NCI-H2107 treated with DMSO at 0.1 percent for 48 hours (cell line): ENCODE measurements around the gene ZNF22.

Experiments
- DNase-seq: peaks from one replicate; lab custom pipeline; 2025; ENCODE audit not compliant: unreplicated experiment; lab: John Stamatoyannopoulos, UW

The ZNF22 gene

DNA sequence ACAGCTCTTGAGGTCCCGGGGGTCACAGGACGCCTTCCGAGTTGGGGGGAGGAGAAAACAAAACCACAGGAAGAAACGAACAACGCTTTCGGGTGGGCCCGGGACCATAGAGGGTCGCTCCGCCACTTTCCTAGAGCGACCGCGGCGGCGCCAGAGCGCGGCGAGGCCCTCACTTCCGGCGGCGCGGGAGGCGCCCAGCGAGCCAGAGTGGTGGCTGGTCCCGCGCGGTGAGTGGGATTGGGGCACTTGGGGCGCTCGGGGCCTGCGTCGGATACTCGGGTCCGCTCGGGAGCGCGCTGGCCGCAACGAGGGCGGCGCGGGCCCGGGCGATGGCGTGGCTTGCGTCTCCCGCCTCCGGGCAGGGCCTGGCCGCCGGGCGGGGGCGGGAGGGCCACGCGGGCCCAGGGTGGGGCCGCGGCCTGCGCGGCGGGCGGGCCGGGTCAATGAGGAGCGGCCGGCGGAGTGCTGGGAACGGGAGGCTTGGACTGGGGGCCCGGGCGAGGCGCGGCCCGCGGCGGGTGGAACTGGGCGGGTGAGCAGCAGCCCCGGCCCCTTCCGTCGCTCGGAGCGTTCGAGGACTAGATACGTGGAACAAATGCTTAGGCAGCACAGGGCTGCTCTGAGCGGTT is at the start of gene ZNF22:
ZNF22 (plus strand) TSS at position 172 of the 629 bp plus-strand sequence. CDS start 2,446 bp downstream, outside the sequence.
- DNase-seq, result peak; percentile 9

DNA sequence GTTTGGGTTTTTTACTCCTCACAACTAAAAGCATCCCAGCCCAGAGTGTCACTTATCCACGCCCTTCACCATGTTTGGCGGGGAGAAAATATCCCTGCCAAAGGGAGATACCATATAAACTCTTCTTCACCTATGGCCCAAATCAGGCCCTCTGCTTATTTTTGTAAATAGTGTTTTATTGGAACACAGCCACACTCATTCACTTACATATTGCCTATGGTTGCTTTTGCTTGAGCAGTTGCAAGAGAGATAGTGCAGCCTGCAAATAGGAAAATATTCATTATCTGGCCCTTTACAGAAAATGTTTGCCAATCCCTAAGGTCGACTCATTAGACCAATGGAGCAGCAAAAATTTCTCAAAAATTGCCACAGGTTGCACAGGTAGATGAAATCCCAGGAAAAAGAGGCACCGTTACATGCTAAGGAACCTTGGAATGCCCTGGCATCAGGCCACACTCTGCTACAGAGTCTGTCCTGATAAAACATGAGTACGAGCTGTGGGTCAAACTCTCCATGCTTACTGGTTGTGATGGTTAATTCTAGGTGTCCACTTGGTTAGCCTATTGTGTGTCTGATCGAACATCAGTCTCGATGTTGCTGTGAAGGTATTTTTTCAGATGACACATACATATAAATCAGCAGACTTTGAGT is 49.0 kb upstream of the ZNF22 start:
- DNase-seq, result no peak

DNA sequence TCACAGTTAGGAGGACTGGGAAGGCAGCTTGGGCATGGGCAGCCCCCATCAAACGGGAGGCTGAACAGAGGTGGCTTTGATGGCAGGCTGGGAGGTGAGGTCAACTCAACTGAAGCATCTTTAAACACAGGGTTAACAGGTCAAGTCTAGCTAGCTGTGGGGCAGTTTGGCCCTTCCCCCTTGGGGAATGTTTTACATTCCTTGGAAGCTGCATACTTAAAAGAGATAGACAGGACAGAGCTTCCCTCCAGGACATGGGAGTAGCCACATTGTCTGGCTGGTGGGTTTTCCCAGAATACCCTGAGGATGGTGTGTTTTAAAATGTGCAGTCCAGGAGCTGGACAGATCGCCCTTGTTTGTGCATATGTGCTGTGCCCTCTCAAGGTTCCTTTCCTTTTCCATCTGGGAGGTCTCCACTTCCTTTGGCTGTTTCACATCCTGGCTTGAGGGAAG is 47.9 kb upstream of the ZNF22 start:
- no peak for DNase-seq

DNA sequence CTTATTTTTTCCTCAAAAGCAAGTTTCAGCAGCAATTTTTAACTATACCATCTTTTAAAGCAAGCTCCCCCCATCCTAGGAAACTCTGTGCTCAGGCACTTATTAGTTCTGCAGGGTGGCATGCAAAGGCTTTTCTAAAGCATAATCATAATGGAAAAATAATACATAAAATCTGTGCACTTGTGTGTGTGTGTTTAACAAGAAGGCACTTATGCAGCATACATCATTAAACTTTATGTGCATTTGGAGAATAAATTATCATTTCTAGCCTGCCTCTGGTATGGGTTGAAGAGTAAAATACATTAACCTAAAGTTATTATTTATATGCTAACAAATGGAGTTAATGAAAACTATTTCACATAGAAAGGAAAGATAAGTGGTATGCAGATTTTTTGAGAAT is 46.7 kb upstream of the ZNF22 start:
- DNase-seq, result no peak

DNA sequence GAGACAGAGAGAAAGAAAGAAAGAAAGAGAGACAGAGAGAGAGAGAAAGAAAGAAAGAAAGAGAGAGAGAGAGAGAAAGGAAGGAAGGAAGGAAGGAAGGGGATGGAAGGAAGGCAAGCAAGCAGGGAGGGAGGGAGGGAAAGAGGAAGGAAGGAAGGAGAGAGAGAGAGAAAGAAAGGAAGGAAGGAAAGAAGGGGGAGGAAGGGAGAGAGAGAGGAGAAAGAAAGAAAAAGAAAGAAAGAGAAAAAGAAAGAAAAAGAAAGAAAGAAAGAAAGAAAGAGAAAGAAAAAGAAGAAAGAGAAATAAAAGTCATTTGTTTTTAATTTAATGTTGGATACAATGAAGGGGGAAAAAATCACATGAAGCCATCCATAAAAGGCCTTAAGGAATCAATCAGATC is 45.8 kb upstream of the ZNF22 start:
- DNase-seq, result no peak

DNA sequence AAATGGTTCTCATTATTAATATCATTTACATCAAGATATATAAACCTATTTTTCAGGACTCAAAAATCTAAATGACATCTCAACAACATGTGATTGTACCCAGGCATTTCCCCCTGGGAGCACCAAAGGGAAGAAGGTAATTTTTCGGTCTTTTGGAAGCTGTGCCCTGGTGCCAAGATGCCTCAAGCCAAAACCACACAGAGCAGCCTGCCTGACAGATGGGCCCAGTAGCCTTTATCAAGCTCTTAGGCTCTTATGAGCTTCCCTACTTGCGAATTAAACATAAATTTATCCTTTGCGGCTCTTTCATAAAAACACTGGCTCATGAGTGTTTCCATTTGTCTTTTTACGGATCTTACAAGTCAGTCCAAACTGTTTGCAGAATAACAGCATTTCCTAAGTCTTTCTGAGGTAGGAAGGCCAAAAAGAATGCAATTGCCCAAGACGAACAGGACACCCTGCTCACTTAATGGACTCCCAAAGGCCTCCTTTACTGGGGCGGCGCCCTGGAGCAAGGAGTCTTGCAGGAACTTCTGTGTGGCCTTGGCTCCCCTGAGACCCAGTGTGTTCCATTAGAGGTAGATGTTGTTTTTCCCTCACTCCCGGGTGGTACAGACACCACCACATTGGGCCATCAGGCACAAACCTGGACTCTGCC is 45.2 kb upstream of the ZNF22 start:
- DNase-seq, result no peak

DNA sequence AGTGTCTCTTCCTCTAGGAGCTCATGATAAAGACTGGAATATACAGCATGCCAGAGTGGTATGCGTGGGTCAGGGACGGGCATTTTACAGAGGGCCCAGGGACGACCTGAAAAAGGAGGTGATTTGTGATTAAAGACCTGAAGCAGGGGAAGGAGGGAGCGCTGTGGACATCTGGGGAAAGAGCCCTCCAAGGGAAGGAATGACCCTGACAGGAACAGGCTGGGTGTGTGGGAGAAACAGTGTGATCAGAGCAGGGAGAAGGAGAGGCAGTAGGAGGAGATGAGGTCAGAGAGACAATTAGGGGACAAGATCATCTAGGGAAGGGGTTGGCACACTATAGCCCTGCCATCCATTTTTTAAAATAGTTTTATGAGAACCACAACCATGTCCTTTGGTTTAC is 44.5 kb upstream of the ZNF22 start:
- DNase-seq, result no peak

DNA sequence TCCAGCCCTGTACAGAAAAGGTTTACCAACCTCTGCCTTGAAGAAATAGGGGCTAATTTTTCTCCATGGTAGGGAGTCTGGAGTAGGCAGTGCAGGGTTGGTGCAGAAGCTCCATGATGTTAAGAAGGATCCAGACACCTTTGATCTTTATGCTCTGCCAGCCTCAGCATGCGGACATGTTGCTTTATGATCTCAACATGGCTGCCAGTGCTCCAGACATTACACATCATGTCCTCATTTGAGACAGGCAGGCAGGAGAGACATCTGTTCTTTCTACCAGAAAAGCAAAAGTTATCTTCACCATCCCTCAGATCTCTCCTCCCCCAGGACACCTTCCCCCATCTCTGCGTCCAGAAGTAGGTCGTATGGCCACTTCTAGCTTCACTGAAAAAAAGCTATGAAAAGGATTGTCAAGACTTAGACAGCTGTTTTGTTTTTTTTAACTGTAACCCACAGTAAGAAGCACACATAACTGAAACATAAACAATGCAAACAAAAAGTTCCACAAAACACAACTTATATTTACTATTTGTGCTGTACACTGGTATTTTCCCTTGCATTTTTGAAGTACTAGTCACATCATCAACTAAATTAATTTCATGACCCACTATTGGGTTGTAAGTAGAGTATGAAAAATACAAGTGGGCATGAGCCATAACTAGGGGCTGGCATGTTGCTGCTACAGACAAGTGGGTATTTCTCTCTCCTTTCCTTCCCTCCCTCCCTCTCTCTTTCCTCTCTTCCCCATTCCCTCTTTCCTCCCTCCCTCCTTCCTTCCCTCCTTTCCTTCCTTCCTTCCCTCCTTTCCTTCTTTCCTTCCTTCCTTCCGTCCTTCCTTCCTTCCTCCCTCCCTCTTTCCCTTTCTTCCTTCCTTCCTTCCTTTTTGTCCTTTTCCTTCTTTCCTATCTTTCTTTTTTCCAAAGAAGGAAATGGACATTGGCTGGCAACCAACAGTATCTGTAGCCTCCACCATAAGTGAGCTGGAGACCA is 43.7 kb upstream of the ZNF22 start:
- no peak for DNase-seq

DNA sequence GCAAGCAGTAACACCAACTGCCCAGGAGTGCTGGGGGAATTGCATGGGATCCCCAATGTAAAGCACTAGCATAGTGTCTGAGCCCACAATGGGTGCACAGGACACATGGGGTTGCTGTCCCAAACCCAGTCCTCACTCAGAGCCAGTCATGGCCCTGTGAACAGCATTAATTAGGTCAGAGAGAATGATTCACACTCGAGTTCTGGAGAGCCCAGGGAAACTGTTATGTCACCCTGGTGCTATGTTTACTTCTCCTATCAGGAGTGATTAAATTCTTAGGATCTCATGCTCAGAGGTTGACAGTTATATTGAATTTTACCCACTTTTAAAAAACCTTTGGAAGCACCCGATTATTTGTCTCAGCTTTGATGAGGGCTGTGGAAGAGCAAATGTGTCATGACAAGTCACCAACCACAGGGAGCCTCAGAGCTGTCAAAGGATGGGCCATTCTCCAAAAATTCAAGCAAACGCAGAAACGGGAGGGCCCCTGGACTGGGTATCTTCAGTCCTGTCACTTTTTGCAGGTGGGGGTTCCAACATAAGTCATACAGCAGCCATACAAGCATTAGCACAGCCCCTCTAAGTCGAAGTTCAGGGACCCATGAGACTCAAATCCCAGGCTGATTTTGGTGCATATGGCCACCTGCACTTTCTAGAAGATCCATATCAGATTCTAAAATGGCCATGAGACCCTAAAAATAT is 42.4 kb upstream of the ZNF22 start:
- DNase-seq, result no peak

DNA sequence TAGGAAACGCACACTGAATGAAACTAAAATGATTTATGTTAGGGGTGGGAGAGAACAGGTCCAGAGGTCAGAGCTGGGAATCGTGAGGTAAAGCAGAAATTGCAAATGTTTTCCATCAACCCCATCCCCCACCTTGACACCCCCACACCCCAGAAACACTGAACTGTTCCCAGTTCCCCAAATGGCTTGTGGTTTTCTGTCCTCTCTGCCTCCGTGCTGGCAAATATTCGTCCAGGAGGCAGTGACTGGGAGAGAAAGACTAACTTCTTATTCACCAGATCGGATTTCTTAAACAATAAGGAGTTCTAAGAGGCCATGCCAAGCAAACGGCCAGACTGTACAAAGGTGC is 41.9 kb upstream of the ZNF22 start:
- DNase-seq, result no peak

DNA sequence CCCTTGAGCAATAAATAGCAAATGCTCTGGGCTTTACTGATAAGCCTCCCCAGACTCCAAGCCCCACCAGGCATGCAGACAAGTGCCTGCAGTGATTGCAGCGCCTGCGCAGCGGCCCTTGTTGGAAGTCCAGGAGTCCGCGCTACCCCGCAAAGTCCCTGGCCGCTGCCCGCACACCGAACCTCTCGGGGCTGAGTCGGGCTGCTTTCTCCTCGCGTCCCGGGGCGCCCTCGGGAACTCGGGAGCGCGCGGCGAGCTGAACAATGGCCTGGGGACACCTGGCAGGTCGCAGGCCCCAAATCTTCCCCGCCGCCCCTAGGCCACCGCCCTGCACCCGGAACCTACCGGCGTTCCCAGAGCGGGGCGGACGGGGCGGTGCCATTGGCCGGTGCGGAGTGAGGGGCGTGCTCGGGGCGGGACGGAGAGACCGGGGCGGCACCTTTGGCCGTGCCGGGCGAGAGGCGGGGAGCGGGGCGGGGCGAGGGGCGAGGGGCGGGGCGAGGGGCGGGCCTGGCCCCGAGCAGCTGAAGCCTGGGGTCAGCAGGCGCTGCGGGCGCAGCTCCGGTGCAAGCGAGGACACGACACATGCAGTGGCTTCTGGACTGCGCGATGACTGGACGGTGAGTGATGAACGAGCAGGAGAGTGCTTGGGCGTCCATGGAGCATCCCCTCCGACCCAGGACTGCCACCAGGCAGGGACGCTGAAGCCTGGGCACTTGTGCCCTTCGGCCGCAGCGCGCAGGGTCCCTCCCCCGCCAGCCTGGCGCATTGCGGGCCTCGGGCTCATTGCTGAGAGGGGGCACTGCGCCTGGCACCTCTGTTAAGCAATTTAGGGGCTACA is 41.3 kb upstream of the ZNF22 start, which contains the start of gene RASSF4:
RASSF4 (plus strand) TSS at position 556 of the 841 bp plus-strand sequence. CDS start 10,401 bp downstream, outside the sequence.
- DNase-seq, result peak; percentile 31

DNA sequence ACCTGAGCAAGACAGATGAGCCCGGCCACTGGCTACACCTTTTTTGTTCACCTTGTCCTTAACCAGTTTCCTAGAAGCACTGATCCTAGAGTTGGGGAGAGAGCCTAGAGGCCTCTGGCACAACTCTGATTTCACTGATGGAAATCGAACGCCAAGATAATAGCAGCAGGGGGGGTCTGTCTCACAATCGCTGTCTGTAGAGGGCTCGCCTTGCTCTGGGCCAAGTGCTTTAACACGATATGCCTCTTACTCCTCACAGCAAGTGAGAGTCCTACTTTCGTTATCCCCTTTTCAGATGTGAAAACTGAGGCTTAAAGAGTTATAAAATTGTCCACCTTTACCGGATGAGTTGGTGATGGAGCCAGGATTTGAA is 40.6 kb upstream of the ZNF22 start:
- DNase-seq, result no peak

DNA sequence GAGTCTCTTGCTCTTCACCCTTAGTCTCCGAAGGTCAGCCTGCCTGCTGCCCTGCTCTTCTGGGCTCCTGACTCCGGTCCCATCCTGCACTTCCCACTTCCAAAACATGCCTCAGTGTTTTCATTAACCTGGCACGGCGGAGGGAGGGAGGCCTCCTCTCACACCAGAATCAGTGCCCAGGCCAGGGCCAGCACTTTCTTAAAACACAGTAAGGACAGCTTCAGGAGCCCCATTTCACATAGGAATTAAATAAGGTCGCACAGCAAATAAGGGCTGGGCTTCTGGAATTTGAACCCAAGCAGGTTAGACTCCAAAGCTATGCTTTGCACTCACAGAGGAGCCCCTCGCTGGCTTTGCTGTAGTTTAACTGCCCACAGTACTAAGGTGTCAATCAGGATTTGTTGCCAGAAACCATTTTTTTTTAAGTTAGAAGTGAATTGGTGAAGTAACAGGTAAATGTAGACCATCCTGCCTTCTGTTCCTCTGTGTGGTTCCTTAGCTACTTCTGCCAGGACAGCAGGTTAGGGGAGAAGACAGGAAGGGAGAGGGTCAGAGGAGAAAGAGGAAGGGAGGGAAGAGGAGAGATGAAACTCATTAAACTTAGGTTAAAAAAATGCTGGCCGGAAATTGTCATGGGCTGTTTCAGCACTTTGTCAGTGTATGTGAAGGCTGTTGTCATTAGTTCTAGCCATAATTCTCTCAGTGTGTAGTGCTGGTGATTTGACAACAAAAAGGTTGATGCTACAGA is 40.1 kb upstream of the ZNF22 start:
- DNase-seq, result no peak

DNA sequence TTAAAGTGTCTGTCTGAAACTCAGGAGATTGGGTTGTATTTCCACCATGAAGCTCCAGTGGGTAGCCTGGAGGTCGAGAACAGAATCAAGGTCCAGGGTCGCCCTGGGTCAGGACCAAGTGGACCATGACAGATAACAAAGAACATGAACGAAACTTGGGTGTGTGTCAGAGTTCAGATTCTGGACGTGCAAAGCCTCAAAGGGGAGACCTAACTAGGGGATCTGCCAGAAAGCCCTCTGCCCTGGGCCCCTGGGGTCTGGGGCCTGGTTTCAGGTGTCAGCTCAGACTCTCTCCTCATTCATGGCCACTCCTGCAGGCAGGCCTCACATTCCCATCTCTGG is 39.5 kb upstream of the ZNF22 start:
- DNase-seq, result no peak

DNA sequence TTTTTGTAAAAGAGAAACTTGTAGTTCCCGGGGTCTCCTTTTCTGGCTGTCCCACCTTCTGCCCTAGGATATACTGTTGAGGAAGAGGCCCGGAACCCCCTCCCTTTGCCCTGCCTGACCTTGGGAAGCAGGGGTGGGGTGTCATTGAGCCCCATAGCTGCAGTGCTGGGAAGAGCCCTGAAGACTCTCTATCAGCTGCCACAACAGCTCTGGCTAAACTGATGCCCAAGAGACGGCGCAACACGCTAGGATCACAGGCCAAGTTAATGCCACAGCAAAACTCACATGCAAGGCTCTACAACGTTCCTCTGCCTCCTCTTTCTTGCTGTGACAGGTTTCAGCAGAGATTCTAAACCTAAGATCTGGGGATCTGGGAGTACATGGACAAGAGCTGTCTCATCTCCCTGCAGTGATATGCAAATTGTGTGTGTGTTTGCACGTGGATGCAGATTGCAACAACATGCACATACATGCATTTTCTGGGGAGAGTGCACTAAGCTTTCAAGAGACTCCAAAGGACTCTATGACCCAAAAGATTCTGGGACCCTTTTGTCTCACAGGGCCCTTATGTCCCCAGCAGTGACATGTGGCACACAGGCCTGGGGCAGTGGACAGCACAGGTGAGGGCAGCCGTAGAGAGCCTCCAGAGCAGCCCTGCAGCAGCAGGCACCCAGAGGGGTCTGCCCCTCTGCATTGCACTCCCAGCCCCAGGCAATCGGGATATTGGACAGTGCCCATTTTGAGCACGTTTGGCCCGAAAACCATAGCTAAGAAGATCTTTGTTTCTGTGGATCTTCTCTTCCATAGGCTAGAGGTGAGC is 38.6 kb upstream of the ZNF22 start:
- DNase-seq, result no peak

DNA sequence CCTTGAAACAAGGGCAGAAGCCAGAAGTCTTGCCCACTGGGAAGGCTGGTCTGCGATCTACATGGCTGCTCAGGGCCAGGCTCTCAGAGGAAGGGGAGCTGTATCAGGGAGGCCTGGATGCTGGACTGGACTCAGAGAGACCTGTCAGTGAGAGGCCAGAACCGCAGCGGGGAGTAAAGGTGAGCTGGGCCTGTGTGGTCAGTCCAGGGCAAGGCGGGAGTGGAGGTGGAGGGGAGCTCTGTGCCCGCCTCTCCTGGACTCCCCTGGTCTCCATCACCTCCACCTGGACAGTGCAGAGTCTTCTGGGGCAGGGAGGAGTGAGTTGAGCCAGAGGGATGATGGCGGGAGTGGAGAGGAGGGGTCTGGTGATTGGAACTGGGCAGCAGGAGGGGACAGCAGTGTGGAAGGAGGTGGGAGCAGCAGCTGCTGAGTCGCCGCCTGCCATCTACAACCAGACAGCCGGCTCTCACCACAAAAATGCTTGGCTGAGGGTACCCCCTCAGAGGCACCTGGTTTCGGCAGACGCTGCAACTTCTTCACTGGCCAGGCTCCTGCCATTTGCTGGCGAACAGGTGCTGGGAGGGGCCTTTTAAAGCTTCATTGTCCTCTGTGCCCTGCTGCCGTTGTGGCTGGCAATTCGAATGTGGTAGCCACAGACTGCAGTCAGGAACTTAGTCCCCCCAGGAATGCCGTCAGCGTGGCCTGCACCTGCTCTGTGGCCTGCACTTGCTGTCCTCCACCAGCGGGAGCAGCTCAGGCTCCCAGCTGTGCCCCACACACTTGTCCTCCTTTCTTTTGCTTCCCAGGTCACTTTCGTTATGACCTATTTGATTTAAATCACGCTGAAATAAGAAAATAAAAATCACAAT is 37.6 kb upstream of the ZNF22 start:
- DNase-seq, result peak; percentile 85
